Measurements from ENCODE around the gene SLC1A3.
"Not testable (repeated sequence)": the region's sequence is repeated elsewhere in the genome, so short reads cannot be mapped to it uniquely, and the experiment has no call there.

The SLC1A3 gene

GRCh38 chr5:36573438-36573837, 33.0 kb upstream of the SLC1A3 start:
- TF ChIP-seq CTCF (conservative IDR thresholded peaks at IDR 0.05; ENCODE audit: low read depth, low read length) = no peak
- peak; percentile 78 for DNase-seq (ENCODE audit: low read depth)
- H3K4me3 ChIP-seq (ENCODE audit: low read length) = no peak overlapping the region

DNA sequence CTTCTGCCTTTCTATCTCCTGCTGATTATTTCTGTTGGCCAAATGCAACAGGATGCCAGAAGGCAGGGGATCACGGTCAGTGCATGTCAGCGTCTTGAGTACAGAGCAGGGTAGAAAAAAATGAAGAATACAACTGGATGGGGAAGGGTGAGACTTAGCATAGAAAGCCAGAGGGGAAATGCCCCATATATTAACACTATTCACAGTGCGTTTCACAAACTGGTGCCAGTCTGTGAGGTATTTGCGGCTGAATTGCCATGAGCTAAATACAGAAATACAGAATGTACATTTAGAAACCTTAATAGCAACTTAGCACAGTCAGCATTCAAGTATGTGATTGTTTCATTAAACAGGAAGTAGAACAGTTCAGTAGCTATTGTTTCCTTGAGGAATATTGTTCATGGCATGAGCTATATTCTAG, 31.0 kb upstream of the SLC1A3 start:
- TF ChIP-seq CTCF (conservative IDR thresholded peaks at IDR 0.05; ENCODE audit: low read depth, low read length) = no peak
- DNase-seq (ENCODE audit: low read depth) = peak; percentile 65
- no peak overlapping the region for H3K4me3 ChIP-seq (ENCODE audit: low read length)

GRCh38 chr5:36576721-36577120, 29.7 kb upstream of the SLC1A3 start:
- DNase-seq (ENCODE audit: low read depth) = no peak
- H3K4me3 ChIP-seq (ENCODE audit: low read length) = no peak overlapping the region
- TF ChIP-seq CTCF (conservative IDR thresholded peaks at IDR 0.05; ENCODE audit: low read depth, low read length) = no peak

DNA sequence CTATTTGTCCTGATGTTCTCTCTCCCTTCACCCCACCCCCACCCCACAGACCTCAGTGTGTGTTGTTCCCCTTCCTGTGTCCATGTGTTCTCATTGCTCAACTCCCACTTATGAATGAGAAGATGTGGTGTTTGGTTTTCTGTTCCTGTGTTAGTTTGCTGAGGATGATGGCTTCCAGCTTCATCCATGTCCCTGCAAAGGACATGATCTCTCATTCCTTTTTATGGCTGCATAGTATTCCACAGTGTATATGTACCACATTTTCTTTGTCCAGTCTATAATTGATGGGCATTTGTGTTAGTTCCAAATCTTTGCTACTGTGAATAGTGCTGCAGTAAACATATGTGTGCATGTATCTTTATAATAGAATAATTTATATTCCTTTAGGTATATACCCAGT, 26.5 kb upstream of the SLC1A3 start:
- DNase-seq (ENCODE audit: low read depth); H3K4me3 ChIP-seq (ENCODE audit: low read length): not testable (repeated sequence)

- no peak overlapping the region for H3K4me3 ChIP-seq (ENCODE audit: low read length)
- no peak for DNase-seq (ENCODE audit: low read depth)
- no peak for TF ChIP-seq CTCF (conservative IDR thresholded peaks at IDR 0.05; ENCODE audit: low read depth, low read length)
Observed at GRCh38 chr5:36581070-36581469, 25.3 kb upstream of the SLC1A3 start.

GRCh38 chr5:36584009-36584875, 22.2 kb upstream of the SLC1A3 start:
- no peak for TF ChIP-seq CTCF (conservative IDR thresholded peaks at IDR 0.05; ENCODE audit: low read depth, low read length)
- no peak for DNase-seq (ENCODE audit: low read depth)
- no peak overlapping the region for H3K4me3 ChIP-seq (ENCODE audit: low read length)

GRCh38 chr5:36585701-36586100, 20.7 kb upstream of the SLC1A3 start:
- no peak for TF ChIP-seq CTCF (conservative IDR thresholded peaks at IDR 0.05; ENCODE audit: low read depth, low read length)
- no peak for DNase-seq (ENCODE audit: low read depth)
- no peak overlapping the region for H3K4me3 ChIP-seq (ENCODE audit: low read length)
